ENCODE results near the gene ANKRD10. TPM values are rescaled to one million over a fixed set of nuclear protein-coding genes. Genes with fewer than 3 reads are reported as not detected.
"Not testable (repeated sequence)": the region's sequence is repeated elsewhere in the genome, so short reads cannot be mapped to it uniquely, and the experiment has no call there.

ANKRD10 gene
- total and polyA plus RNA-seq, 3 donors from 2014 or later, result 65.2 to 180 (median 132) TPM

- no peaks in the 10 kb centered on the region for H3K36me3 ChIP-seq (ENCODE audit: low read depth, missing control alignments)
- 93% methylated on average over 3 to 14 of the region's 14 CpGs for WGBS, 2 donors
- no peaks in the 10 kb centered on the region for H3K4me1 ChIP-seq
- no peak for TF ChIP-seq CTCF (IDR thresholded peaks at IDR 0.05)
- TF ChIP-seq POLR2A (IDR thresholded peaks at IDR 0.05), result no peak
- H3K27me3 ChIP-seq, result no peaks in the 10 kb centered on the region
- no peaks in the 10 kb centered on the region for H3K9me3 ChIP-seq
- intact Hi-C loops (cut with DNase I; ENCODE audit: low total_unique reads), result loop anchor here (5.0 kb wide), 1 partner anchor 1443 kb away; no protein-coding TSS in a partner anchor
- peak overlapping the region in 1 of 2 donors; percentile 59 for H3K27ac ChIP-seq
- no peak for DNase-seq
- no peak overlapping the region for H3K4me3 ChIP-seq
Measured at GRCh38 chr13:110953833-110954532, 39.1 kb upstream of the ANKRD10 start.

GRCh38 chr13:110953416-110953815, 38.5 kb upstream of the ANKRD10 start:
- intact Hi-C loops (cut with DNase I; ENCODE audit: low total_unique reads), result loop anchor here (5.0 kb wide), 1 partner anchor 1444 kb away; no protein-coding TSS in a partner anchor
- H3K36me3 ChIP-seq (ENCODE audit: low read depth, missing control alignments), result no peaks in the 10 kb centered on the region
- 96 to 97% methylated on average over 10 to 12 of the region's 12 CpGs for WGBS, 2 donors
- no peak overlapping the region for H3K27ac ChIP-seq
- TF ChIP-seq POLR2A (IDR thresholded peaks at IDR 0.05) (no peak), CTCF (IDR thresholded peaks at IDR 0.05) (no peak)
- no peak for DNase-seq
- H3K9me3 ChIP-seq, result no peaks in the 10 kb centered on the region
- no peak overlapping the region for H3K4me3 ChIP-seq
- H3K27me3 ChIP-seq, result no peaks in the 10 kb centered on the region
- no peaks in the 10 kb centered on the region for H3K4me1 ChIP-seq

- H3K4me1 ChIP-seq; H3K4me3 ChIP-seq; H3K27me3 ChIP-seq; H3K36me3 ChIP-seq (ENCODE audit: low read depth, missing control alignments); H3K9me3 ChIP-seq; DNase-seq; H3K27ac ChIP-seq: not testable (repeated sequence)
- 77 to 86% methylated on average over 6 of the region's 6 CpGs for WGBS, 2 donors
- intact Hi-C loops (cut with DNase I; ENCODE audit: low total_unique reads), result loop anchor here (5.0 kb wide), 1 partner anchor 1445 kb away; no protein-coding TSS in a partner anchor
Measured at GRCh38 chr13:110952135-110952534, 37.3 kb upstream of the ANKRD10 start.

- no peaks in the 10 kb centered on the region for H3K36me3 ChIP-seq (ENCODE audit: low read depth, missing control alignments)
- intact Hi-C loops (cut with DNase I; ENCODE audit: low total_unique reads), result loop anchor here (5.0 kb wide), 1 partner anchor 1446 kb away; no protein-coding TSS in a partner anchor
Measured at GRCh38 chr13:110950819-110951570, 36.1 kb upstream of the ANKRD10 start.

More at GRCh38 chr13:110950819-110951570, 36.1 kb upstream of the ANKRD10 start:
- Histone ChIP-seq H3K4me1 (no peaks in the 10 kb centered on the region), H3K27me3 (no peaks in the 10 kb centered on the region), H3K27ac (no peak overlapping the region), H3K4me3 (no peak overlapping the region), H3K9me3 (no peaks in the 10 kb centered on the region)
- TF ChIP-seq POLR2A (IDR thresholded peaks at IDR 0.05), result no peak
- TF ChIP-seq CTCF (IDR thresholded peaks at IDR 0.05), result no peak
- 82 to 87% methylated on average over 8 of the region's 8 CpGs for WGBS, 2 donors
- DNase-seq, result no peak
